Dermis blood vessel endothelial cell (primary cell): ENCODE measurements around the gene SNAPC1. TPM values are rescaled to one million over a fixed set of nuclear protein-coding genes. Genes with fewer than 3 reads are reported as not detected.
"Not testable (repeated sequence)": the region's sequence is repeated elsewhere in the genome, so short reads cannot be mapped to it uniquely, and the experiment has no call there.

Experiments used
- DNase-seq: peaks from one replicate; pipeline ENCODE4 v3.0.0; 2010
- total RNA-seq: library from RNA; depleted of rRNA; stranded (reverse); fragments of >200 nt; gene quantifications from 2 replicates; pipeline ENCODE4 v1.2.3, GENCODE V29; 2014

The SNAPC1 gene
- 27.3 and 32.2 TPM in 2 replicates for total RNA-seq

DNA sequence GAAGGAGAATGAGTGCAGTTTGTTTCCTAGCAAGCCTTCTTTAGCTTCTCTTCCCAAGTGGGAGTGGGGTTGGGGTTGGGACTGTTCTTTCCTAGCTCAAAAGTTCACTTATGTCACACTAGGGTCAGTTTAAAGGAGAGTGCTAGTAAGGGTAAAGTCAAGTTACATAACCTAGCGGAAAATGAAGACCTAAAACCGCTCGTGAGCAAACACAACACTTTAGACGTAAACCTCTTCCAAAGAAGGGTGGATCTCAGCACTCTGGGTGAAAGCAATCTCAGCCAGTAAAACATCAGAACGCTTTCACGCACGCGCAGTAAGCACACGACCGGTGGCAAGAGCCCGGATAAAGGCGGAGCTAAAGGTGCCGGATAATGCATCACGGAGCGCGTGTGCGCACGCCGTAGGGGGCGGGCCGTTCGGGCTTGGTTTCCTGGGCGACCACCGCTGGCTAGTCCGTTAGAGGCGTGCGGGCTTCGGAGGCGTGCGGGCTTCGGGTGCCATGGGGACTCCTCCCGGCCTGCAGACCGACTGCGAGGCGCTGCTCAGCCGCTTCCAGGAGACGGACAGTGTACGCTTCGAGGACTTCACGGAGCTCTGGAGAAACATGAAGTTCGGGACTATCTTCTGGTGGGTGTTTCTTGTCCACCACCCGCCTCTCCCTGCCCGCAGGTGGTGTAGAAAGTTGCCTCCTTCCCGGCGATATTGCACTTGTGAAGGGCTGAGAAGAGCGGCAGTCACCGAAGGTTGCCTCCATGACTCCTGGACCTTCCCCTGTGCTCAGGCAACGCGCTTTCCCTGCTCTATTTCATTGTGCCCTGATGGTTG, at the start of gene SNAPC1:
Gene SNAPC1 (plus strand): TSS at position 462 of the 828 bp plus-strand sequence. CDS start 41 bp downstream, at position 503.
- peak; percentile 99 for DNase-seq

DNA sequence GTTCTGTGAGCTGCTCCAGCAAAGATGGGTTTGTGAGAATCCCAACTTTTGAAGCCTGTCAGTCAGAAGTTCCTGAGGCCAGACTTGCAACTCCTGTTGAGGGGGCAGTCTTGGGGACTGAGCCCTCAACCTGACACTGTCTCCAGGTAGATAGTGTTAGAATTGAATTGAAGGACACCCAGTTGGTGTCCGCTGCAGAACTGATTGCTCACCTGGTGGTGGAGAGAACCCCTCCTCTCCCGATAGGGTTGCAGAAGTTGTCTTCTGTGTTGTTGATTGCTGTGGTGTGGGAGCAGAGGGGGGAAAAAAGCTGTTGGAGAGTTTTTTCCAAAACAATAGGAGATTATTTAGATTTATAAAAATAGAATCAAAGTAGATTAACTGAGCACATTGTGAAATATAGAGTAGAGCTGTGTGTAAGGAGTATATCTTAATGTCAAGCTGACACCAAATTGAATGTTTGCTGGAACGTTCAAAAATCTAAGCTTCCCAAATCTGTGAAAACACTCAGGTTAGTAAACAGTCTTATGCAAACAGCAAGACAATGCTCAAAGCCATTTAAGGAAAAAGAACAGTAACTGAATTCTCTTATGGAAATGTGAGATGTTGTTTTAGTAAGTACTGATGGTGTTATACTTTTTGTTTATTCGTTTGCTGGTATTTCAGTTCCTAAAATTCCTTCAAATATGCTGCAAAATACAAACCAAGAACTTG, 48.3 kb upstream of the SNAPC1 start:
- DNase-seq = no peak

DNA sequence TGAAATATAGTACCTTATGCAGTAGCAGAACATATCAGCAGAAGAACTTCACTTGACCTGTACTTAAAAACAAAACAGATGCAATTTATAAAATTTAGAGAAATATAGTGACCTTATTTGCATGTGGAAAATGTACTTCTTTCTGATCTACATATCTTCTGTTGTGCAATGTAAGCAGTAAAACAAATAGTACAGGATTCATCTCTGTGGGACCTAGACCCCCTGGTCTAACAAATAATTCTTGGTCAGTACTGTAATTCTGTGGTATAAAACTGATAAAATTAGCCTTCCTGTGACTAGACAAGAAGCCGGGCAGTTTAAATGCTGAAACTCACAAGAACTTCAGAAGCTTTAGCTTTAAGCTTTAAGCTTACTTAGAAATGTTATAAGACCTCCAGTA, 45.3 kb upstream of the SNAPC1 start:
- no peak for DNase-seq

DNA sequence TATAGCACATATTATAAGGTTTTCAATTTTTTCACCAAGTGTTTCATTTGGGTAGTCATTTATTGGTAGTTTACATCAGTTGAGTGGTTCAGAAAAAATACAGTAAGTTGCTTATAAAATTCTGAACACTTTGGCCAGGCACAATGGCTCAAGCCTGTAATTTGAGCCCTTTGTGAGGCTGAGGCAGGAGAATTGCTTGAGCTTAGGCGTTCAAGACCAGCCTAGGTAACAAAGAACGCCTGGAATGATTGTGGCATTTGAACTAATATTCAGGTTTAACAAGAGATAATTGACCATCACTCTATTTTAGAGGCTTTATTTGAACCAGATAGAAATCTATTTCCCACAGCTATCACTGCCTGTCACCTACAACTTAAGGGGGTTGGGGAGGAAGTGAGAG, 44.2 kb upstream of the SNAPC1 start:
- no peak for DNase-seq

GRCh38 chr14:61719344-61720293, 42.6 kb upstream of the SNAPC1 start:
- DNase-seq = peak; percentile 52

GRCh38 chr14:61720294-61720661, 41.9 kb upstream of the SNAPC1 start:
- peak; percentile 49 for DNase-seq

DNA sequence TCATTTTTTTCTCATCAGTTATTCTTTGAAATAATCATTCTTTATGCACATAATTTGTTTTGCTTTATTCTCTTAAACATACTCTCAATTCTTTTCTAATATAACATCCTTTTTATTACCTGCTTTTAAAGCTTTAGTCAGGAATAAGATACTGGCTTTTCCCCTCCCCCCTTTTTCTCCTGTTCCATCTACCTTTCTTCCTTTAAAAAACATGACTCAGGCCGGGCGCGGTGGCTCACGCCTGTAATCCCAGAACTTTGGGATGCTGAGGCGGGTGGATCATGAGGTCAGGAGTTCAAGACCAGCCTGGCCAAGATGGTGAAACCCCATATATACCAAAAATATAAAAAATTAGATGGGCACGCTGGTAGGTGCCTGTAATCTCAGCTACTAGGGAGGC, 41.5 kb upstream of the SNAPC1 start:
- DNase-seq = no peak

DNA sequence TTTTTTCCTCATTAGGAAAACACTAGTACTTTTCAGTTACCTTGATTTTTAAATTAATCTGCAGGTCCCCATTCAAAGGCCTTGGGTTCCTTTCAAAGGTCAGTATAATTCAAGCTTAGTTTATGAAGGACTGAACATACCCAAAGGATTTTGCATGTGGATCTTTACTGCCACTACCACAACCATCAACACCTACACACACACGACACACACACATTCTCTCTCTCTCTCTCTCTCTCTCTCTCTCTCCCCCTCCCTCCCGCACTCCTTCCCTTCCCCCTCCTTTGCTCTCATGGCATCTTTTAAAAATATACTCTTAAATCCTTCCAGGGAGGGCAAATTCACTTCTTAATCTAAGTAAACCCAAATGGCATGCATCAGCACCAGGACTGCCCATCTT, 38.1 kb upstream of the SNAPC1 start:
- DNase-seq = no peak

DNA sequence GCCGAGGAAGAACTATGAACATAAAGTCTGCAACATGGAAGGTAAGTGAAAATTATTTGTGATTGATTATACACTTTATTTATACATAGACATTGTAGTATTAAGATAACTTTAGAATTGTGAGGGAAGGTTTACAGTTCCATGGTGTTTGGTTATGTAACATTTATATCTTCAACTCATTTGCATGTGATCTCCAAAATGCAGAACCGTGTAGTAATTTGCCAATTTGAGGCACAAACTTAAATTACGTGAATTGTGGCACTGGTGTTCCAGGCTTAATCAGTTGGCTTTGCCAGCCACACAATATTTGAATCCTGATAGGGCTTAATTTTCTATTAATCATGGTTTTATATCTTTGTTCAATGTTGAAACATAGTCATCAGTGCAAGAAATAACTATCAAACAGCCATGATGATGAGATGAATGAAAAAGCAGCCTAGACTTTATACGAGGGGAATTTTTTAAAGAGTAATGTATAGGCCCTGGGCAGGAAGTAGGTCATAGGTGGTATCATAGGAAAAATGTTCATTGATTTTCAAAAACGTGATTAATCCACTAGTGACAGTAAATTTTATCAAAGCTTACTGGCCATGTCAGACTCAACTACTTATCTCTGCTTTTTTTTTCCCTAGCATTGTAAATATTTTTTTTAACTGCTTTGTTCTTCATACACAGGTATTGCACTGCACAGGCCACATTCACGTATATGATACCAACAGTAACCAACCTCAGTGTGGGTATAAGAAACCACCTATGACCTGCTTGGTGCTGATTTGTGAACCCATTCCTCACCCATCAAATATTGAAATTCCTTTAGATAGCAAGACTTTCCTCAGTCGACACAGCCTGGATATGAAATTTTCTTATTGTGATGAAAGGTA, 35.2 kb upstream of the SNAPC1 start:
- DNase-seq = no peak

- peak; percentile 57 for DNase-seq
Observed at GRCh38 chr14:61730756-61731373, 31.4 kb upstream of the SNAPC1 start.

DNA sequence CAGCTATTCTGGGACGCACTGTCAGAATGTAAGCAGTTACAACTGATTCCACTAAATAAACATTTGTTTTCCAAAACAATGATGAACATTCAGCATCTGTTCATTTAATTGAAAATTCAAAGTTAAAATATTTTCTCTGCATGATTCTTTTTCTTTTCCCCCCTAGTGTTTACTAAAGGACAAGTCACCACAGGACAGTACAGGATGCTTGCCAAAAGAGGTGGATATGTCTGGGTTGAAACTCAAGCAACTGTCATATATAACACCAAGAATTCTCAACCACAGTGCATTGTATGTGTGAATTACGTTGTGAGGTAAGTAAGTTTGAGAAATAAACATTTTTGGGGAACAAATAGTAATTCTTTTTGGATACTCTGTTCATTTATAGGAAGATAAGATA, 28.2 kb upstream of the SNAPC1 start:
- DNase-seq = no peak

- DNase-seq = no peak
Observed at GRCh38 chr14:61736751-61737150, 25.5 kb upstream of the SNAPC1 start.

- no peak for DNase-seq
Observed at GRCh38 chr14:61737915-61738314, 24.3 kb upstream of the SNAPC1 start.

GRCh38 chr14:61739133-61739532, 23.1 kb upstream of the SNAPC1 start:
- DNase-seq = no peak

GRCh38 chr14:61742371-61742770, 19.8 kb upstream of the SNAPC1 start:
- no peak for DNase-seq

GRCh38 chr14:61744238-61744637, 18.0 kb upstream of the SNAPC1 start:
- no peak for DNase-seq

GRCh38 chr14:61746346-61746745, 15.9 kb upstream of the SNAPC1 start:
- not testable (repeated sequence) for DNase-seq

GRCh38 chr14:61746881-61747280, 15.3 kb upstream of the SNAPC1 start:
- no peak for DNase-seq

- DNase-seq = no peak
Observed at GRCh38 chr14:61747342-61747741, 14.9 kb upstream of the SNAPC1 start.

DNA sequence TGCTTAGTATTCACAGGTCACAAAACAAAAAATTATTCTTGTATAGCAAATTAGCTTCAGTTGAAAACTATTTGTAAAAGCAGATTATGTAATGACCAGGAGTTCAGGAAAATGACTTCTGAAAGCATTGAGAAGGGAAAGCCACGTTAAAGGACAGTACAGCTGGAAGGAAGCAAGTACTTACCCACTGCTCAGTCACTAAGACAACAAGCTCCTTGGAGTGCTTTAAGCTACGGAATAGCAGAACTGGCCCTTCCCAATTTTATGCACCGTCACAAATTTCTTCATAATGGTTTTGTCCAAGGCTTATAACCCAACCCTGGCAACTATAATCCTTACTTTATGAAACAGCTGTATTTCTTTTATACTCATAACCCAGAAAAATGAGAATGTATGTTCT, 13.0 kb upstream of the SNAPC1 start:
- DNase-seq = peak; percentile 51

- DNase-seq = peak; percentile 47
Observed at GRCh38 chr14:61749867-61750266, 12.4 kb upstream of the SNAPC1 start.
